GM12891 (cell line): ENCODE data around the gene KRT86. TPM values are rescaled to one million over a fixed set of nuclear protein-coding genes. Genes with fewer than 3 reads are reported as not detected.

Source experiments
- DNase-seq: peaks from one replicate; pipeline ENCODE4 v3.0.0; 2011; ENCODE audit warnings: low spot score; ENCODE audit not compliant: insufficient read length
- FAIRE-seq: peaks from 2 replicates; lab custom pipeline; 2011; peaks lifted over from hg19 to GRCh38; lab: Jason Lieb, UNC
- PAX5 ChIP-seq: IDR thresholded peaks from 2 replicates; pipeline ENCODE4 v1.6.1; 2011; ENCODE audit warnings: low read length, moderate library complexity, mild to moderate bottlenecking; ENCODE audit not compliant: insufficient read depth, severe bottlenecking
- POLR2A ChIP-seq: IDR thresholded peaks from 2 replicates; pipeline ENCODE4 v1.6.1; 2011; ENCODE audit warnings: low read depth, low read length, control low read depth
- POLR2AphosphoS5 ChIP-seq: IDR thresholded peaks from 2 replicates; pipeline ENCODE4 v1.6.1; 2011; ENCODE audit warnings: low read depth, low read length, control low read depth
- POU2F2 ChIP-seq: IDR thresholded peaks from 2 replicates; pipeline ENCODE4 v1.6.1; 2011; ENCODE audit warnings: low read depth, mild to moderate bottlenecking, control low read depth, low read length, moderate library complexity
- SPI1 ChIP-seq: IDR thresholded peaks from 2 replicates; pipeline ENCODE4 v1.6.1; 2011; ENCODE audit warnings: low read depth, low read length, control low read depth
- TAF1 ChIP-seq: IDR thresholded peaks from 2 replicates; pipeline ENCODE4 v1.6.1; 2011; ENCODE audit warnings: low read depth, low read length, control low read depth
- polyA plus RNA-seq: library from polyadenylated mRNA; unstranded; fragments of >200 nt; gene quantifications from one replicate; pipeline ENCODE4 v1.2.1, GENCODE V29; 2012; ENCODE audit warnings: low read depth, missing spikeins, inconsistent platforms; ENCODE audit not compliant: missing spikeins

Gene KRT86
- 0.41 TPM for polyA plus RNA-seq

GRCh38 chr12:52274521-52275120 lies at the start of gene KRT86:
KRT86 (plus strand) TSS chr12:52274645; CDS start chr12:52301917, 27,272 bp downstream.
- DNase-seq (no peak), FAIRE-seq (no peak)
- TF ChIP-seq POLR2A (no peak), PAX5 (no peak), SPI1 (no peak), POU2F2 (no peak)

- no peak for FAIRE-seq
- no peak for DNase-seq
- TF ChIP-seq PAX5: no peak
- no peak for TF ChIP-seq POLR2A
- no peak for TF ChIP-seq TAF1
These were observed 48.7 kb upstream of the KRT86 start for GRCh38 chr12:52225752-52226151.

GRCh38 chr12:52226446-52226845 lies 48.0 kb upstream of the KRT86 start:
- DNase-seq (no peak), FAIRE-seq (no peak)
- TF ChIP-seq POLR2A: no peak
- no peak for TF ChIP-seq POU2F2
- no peak for TF ChIP-seq SPI1
- no peak for TF ChIP-seq TAF1

GRCh38 chr12:52227606-52228166 lies 46.8 kb upstream of the KRT86 start:
- TF ChIP-seq POLR2A (no peak), TAF1 (no peak), PAX5 (no peak), POLR2AphosphoS5 (no peak), SPI1 (no peak), POU2F2 (no peak)
- no peak for FAIRE-seq
- no peak for DNase-seq

- DNase-seq (no peak), FAIRE-seq (no peak)
- TF ChIP-seq PAX5: no peak
- no peak for TF ChIP-seq POLR2AphosphoS5
- TF ChIP-seq SPI1: no peak
- TF ChIP-seq POU2F2: no peak
- no peak for TF ChIP-seq TAF1
- TF ChIP-seq POLR2A: no peak
These were observed 46.1 kb upstream of the KRT86 start for GRCh38 chr12:52228366-52228765.

GRCh38 chr12:52228931-52229330 lies 45.5 kb upstream of the KRT86 start:
- DNase-seq: no peak
- FAIRE-seq: no peak
- no peak for TF ChIP-seq PAX5
- TF ChIP-seq POLR2AphosphoS5: no peak
- no peak for TF ChIP-seq SPI1
- TF ChIP-seq POU2F2: no peak
- TF ChIP-seq POLR2A: no peak
- no peak for TF ChIP-seq TAF1

- FAIRE-seq (no peak), DNase-seq (no peak)
- no peak for TF ChIP-seq TAF1
- no peak for TF ChIP-seq SPI1
- TF ChIP-seq POLR2A: no peak
- TF ChIP-seq POU2F2: no peak
- no peak for TF ChIP-seq POLR2AphosphoS5
- no peak for TF ChIP-seq PAX5
These were observed 44.6 kb upstream of the KRT86 start for GRCh38 chr12:52229836-52230343.

GRCh38 chr12:52230364-52231281 lies 43.8 kb upstream of the KRT86 start:
- FAIRE-seq (no peak), DNase-seq (no peak)
- TF ChIP-seq POLR2A: no peak
- no peak for TF ChIP-seq SPI1
- TF ChIP-seq TAF1: no peak
- no peak for TF ChIP-seq POLR2AphosphoS5
- no peak for TF ChIP-seq PAX5
- TF ChIP-seq POU2F2: no peak

- DNase-seq: no peak
- TF ChIP-seq POLR2A (no peak), TAF1 (no peak), PAX5 (no peak), POLR2AphosphoS5 (no peak), SPI1 (no peak), POU2F2 (no peak)
- FAIRE-seq: no peak
These were observed 42.9 kb upstream of the KRT86 start for GRCh38 chr12:52231305-52232202.
